Measurements from ENCODE around the gene CXorf51A. TPM values are rescaled to one million over a fixed set of nuclear protein-coding genes. Genes with fewer than 3 reads are reported as not detected.
"Not testable (repeated sequence)": the region's sequence is repeated elsewhere in the genome, so short reads cannot be mapped to it uniquely, and the experiment has no call there.

The CXorf51A gene
- polyA plus RNA-seq (2012; ENCODE audit: missing spikeins) = not detected

GRCh38 chrX:146814644-146815043 is at the start of gene CXorf51A:
TSS of gene CXorf51A (minus strand) at chrX:146814744. CDS start at chrX:146814723, 21 bp downstream.
- peak; percentile 30 for FAIRE-seq
- DNase-seq (ENCODE audit: insufficient read length) = not testable (repeated sequence)

- FAIRE-seq (no peak), DNase-seq (ENCODE audit: insufficient read length) (no peak)
- no peak for TF ChIP-seq TAF1 (IDR thresholded peaks at IDR 0.05; ENCODE audit: borderline replicate concordance, low read depth, low read length)
- no peak for TF ChIP-seq POLR2A (IDR thresholded peaks at IDR 0.05; ENCODE audit: low read depth, low read length)
- TF ChIP-seq POLR2AphosphoS5 (IDR thresholded peaks at IDR 0.05; ENCODE audit: low read depth, low read length) = no peak
These were observed 49.0 kb upstream of the CXorf51A start for GRCh38 chrX:146863566-146863965.

GRCh38 chrX:146854281-146854680 is 39.7 kb upstream of the CXorf51A start:
- TF ChIP-seq POLR2AphosphoS5 (IDR thresholded peaks at IDR 0.05; ENCODE audit: low read depth, low read length) = no peak
- TF ChIP-seq TAF1 (IDR thresholded peaks at IDR 0.05; ENCODE audit: borderline replicate concordance, low read depth, low read length) = no peak
- no peak for TF ChIP-seq POLR2A (IDR thresholded peaks at IDR 0.05; ENCODE audit: low read depth, low read length)
- FAIRE-seq (no peak), DNase-seq (ENCODE audit: insufficient read length) (no peak)

- DNase-seq (ENCODE audit: insufficient read length) (no peak), FAIRE-seq (no peak)
- no peak for TF ChIP-seq POLR2AphosphoS5 (IDR thresholded peaks at IDR 0.05; ENCODE audit: low read depth, low read length)
- TF ChIP-seq TAF1 (IDR thresholded peaks at IDR 0.05; ENCODE audit: borderline replicate concordance, low read depth, low read length) = no peak
- no peak for TF ChIP-seq POLR2A (IDR thresholded peaks at IDR 0.05; ENCODE audit: low read depth, low read length)
These were observed 17.4 kb upstream of the CXorf51A start for GRCh38 chrX:146831994-146832393.

GRCh38 chrX:146809471-146809870 is 5.1 kb downstream of the CXorf51A start, which contains the start of gene CXorf51B:
TSS of gene CXorf51B (plus strand) at chrX:146809771. CDS start at chrX:146809792, 21 bp downstream.
- not testable (repeated sequence) for DNase-seq (ENCODE audit: insufficient read length); FAIRE-seq

Measured in GM12892 (cell line).